Measurements from ENCODE around the gene HNF1B.

GRCh38 chr17:37676115-37676925 is 68.5 kb downstream of the HNF1B start:
- no peak for TF ChIP-seq MAX (IDR thresholded peaks at IDR 0.05; ENCODE audit: low read depth, low read length)
- TF ChIP-seq CTCF (IDR thresholded peaks at IDR 0.05 in 2 of 3, conservative IDR thresholded peaks at IDR 0.05 in 1 of 3; ENCODE audit: control insufficient read depth in 2 of 3, extremely low read depth in 1 of 3, insufficient read depth in 1 of 3, low read depth in 3 of 3, low read length in 3 of 3), result no peak
- TF ChIP-seq NR2C2 (IDR thresholded peaks at IDR 0.05; ENCODE audit: borderline replicate concordance, control insufficient read depth, insufficient read length, low read depth), result no peak
- TF ChIP-seq EZH2 (IDR thresholded peaks at IDR 0.05; ENCODE audit: borderline replicate concordance, control insufficient read depth, low read depth, low read length), result no peak
- TF ChIP-seq ZNF592 (IDR thresholded peaks at IDR 0.05), result no peak
- TF ChIP-seq FOXM1 (IDR thresholded peaks at IDR 0.05; ENCODE audit: low read depth, low read length), result no peak
- no peak for TF ChIP-seq ZNF274 (IDR thresholded peaks at IDR 0.05; ENCODE audit: insufficient read depth, insufficient read length)
- no peak for TF ChIP-seq PBX3 (IDR thresholded peaks at IDR 0.05; ENCODE audit: insufficient replicate concordance, low read depth, low read length)
- no peak for TF ChIP-seq MYC (IDR thresholded peaks at IDR 0.05; ENCODE audit: insufficient read depth, insufficient read length, insufficient replicate concordance, low read length, severe bottlenecking)
- TF ChIP-seq REST (IDR thresholded peaks at IDR 0.05; ENCODE audit: low read depth, low read length), result no peak
- no peak for TF ChIP-seq POLR2AphosphoS5 (IDR thresholded peaks at IDR 0.05; ENCODE audit: low read length)
- TF ChIP-seq RELA (IDR thresholded peaks at IDR 0.05; ENCODE audit: borderline replicate concordance, partially characterized antibody), result no peak
